ENCODE measurements around the gene FAM171A1. TPM values are rescaled to one million over a fixed set of nuclear protein-coding genes. Genes with fewer than 3 reads are reported as not detected.

FAM171A1 gene
- polyA plus RNA-seq, 1 donor (not counting 4 experiments of a cell fraction or from before 2014, with no cell fraction given): 8.8 TPM

GRCh38 chr10:15180736-15181135, 190.4 kb downstream of the FAM171A1 start:
- Histone ChIP-seq H3K79me2 (ENCODE audit: control insufficient read depth, insufficient read depth, low read length) (no peaks in the 10 kb centered on the region), H3K4me3 (ENCODE audit: control insufficient read depth in 2 of 3, extremely low read depth in 1 of 3, insufficient read depth in 2 of 3, low read depth in 1 of 3, low read length in 3 of 3) (no peak overlapping the region), H3K9me1 (ENCODE audit: control insufficient read depth, extremely low read depth, insufficient read depth, low read length) (no peaks in the 10 kb centered on the region), H3K9me3 (ENCODE audit: control insufficient read depth, low read depth, low read length) (no peaks in the 10 kb centered on the region), H4K20me1 (ENCODE audit: control insufficient read depth, extremely low read depth, insufficient read depth, low read length) (no peaks in the 10 kb centered on the region), H3K4me1 (ENCODE audit: control insufficient read depth, extremely low read depth, insufficient read depth, low read length) (peaks cover 12% of the 10 kb centered on the region), H3K36me3 (ENCODE audit: control insufficient read depth in 2 of 2, extremely low read depth in 1 of 2, insufficient read depth in 2 of 2, low read length in 2 of 2) (no peaks in the 10 kb centered on the region), H3K27ac (ENCODE audit: control insufficient read depth, insufficient read depth, low read length) (no peak overlapping the region), H3K4me2 (ENCODE audit: control insufficient read depth, extremely low read depth, insufficient read depth, low read depth, low read length) (no peak overlapping the region), H3K9ac (ENCODE audit: control insufficient read depth, extremely low read depth, insufficient read depth, low read length) (no peak overlapping the region), H2AFZ (ENCODE audit: control insufficient read depth, low read length) (no peak overlapping the region), H3K27me3 (ENCODE audit: control insufficient read depth, extremely low read depth, insufficient read depth, low read length) (no peaks in the 10 kb centered on the region)
- FAIRE-seq (no peak), DNase-seq (ENCODE audit: low read depth, low spot score) (no peak)
- TF ChIP-seq EZH2 (IDR thresholded peaks at IDR 0.05; ENCODE audit: low read length): no peak
- TF ChIP-seq CTCF (optimal IDR thresholded peaks at IDR 0.05 in 1 of 3, IDR thresholded peaks at IDR 0.05 in 1 of 3, conservative IDR thresholded peaks at IDR 0.05 in 1 of 3; ENCODE audit: extremely low read depth in 1 of 3, insufficient read depth in 2 of 3, low read length in 3 of 3): no peak
- dilution Hi-C loops (cut with MboI; ENCODE audit: extremely low pct_ligation_motif_present, low sequenced_read_pairs): no loop called here

- FAIRE-seq (no peak), DNase-seq (ENCODE audit: low read depth, low spot score) (no peak)
- TF ChIP-seq EZH2 (IDR thresholded peaks at IDR 0.05; ENCODE audit: low read length) (no peak), CTCF (optimal IDR thresholded peaks at IDR 0.05 in 1 of 3, IDR thresholded peaks at IDR 0.05 in 1 of 3, conservative IDR thresholded peaks at IDR 0.05 in 1 of 3; ENCODE audit: extremely low read depth in 1 of 3, insufficient read depth in 2 of 3, low read length in 3 of 3) (no peak)
- Histone ChIP-seq H3K36me3 (ENCODE audit: control insufficient read depth in 2 of 2, extremely low read depth in 1 of 2, insufficient read depth in 2 of 2, low read length in 2 of 2) (no peaks in the 10 kb centered on the region), H3K9me3 (ENCODE audit: control insufficient read depth, low read depth, low read length) (no peaks in the 10 kb centered on the region), H3K4me1 (ENCODE audit: control insufficient read depth, extremely low read depth, insufficient read depth, low read length) (peaks cover 17% of the 10 kb centered on the region), H4K20me1 (ENCODE audit: control insufficient read depth, extremely low read depth, insufficient read depth, low read length) (no peaks in the 10 kb centered on the region), H3K9me1 (ENCODE audit: control insufficient read depth, extremely low read depth, insufficient read depth, low read length) (no peaks in the 10 kb centered on the region), H3K79me2 (ENCODE audit: control insufficient read depth, insufficient read depth, low read length) (no peaks in the 10 kb centered on the region), H3K9ac (ENCODE audit: control insufficient read depth, extremely low read depth, insufficient read depth, low read length) (no peak overlapping the region), H3K4me2 (ENCODE audit: control insufficient read depth, extremely low read depth, insufficient read depth, low read depth, low read length) (no peak overlapping the region), H3K27ac (ENCODE audit: control insufficient read depth, insufficient read depth, low read length) (no peak overlapping the region), H2AFZ (ENCODE audit: control insufficient read depth, low read length) (no peak overlapping the region), H3K4me3 (ENCODE audit: control insufficient read depth in 2 of 3, extremely low read depth in 1 of 3, insufficient read depth in 2 of 3, low read depth in 1 of 3, low read length in 3 of 3) (no peak overlapping the region), H3K27me3 (ENCODE audit: control insufficient read depth, extremely low read depth, insufficient read depth, low read length) (no peaks in the 10 kb centered on the region)
- dilution Hi-C loops (cut with MboI; ENCODE audit: extremely low pct_ligation_motif_present, low sequenced_read_pairs): no loop called here
Measured at GRCh38 chr10:15176269-15176668, 194.8 kb downstream of the FAM171A1 start.
